Thyroid gland (tissue), 4 donors: ENCODE measurements around the gene SALL3.

ENCODE experiments used
- CTCF ChIP-seq, 6 experiments: fragments of 200-600 bp in 3 of 6; fragments of 450-650 bp in 3 of 6; sonication (generic) in 3 of 6; IDR thresholded peaks; one replicate each; pipeline ENCODE4 v1.5.1; 2016 to 2019; ENCODE audit warnings: antibody characterized with exemption in 6 of 6, mild to moderate bottlenecking in 2 of 6, inconsistent platforms in 1 of 6, moderate library complexity in 1 of 6
- POLR2A ChIP-seq, 2 donors: fragments of 450-650 bp; IDR thresholded peaks; one replicate each; pipeline ENCODE4 v1.6.1; 2017; ENCODE audit warnings: antibody characterized with exemption in 2 of 2, mild to moderate bottlenecking in 2 of 2, moderate library complexity in 1 of 2

- TF ChIP-seq CTCF (IDR thresholded peaks at IDR 0.05) (no peak), POLR2A (IDR thresholded peaks at IDR 0.05) (no peak)
These were observed 12.9 kb upstream of the SALL3 start for GRCh38 chr18:78966793-78967106.
